Activated CD8-positive, alpha-beta T cell treated with anti-CD3 and anti-CD28 coated beads, Interleukin-2, amount 10 ng/mL, durations not matched to agents 7 days and 5 days (primary cell): Measurements from ENCODE around the gene VCP. TPM values are rescaled to one million over a fixed set of nuclear protein-coding genes. Genes with fewer than 3 reads are reported as not detected.
A peak's percentile ranks its signal among the peaks of the same experiment; 100 is the strongest.

Experiments
- ATAC-seq: fragments of 150-1000 bp; cut with Tn5 transposase; one replicate; pipeline ENCODE4 v1.10.0; 2021; ENCODE audit warnings: moderate library complexity
- CTCF ChIA-PET: fragments of 350-600 bp; sonication (Branson Sonifier 250); formaldehyde crosslinking; loops from one replicate; lab custom pipeline; 2021; ENCODE audit warnings: antibody characterized with exemption; lab: Charles Lee
- POLR2A ChIA-PET: fragments of 350-600 bp; sonication (Branson Sonifier 250); formaldehyde crosslinking; loops from one replicate; lab custom pipeline; 2021; ENCODE audit warnings: antibody characterized with exemption; lab: Charles Lee
- DNase-seq: peaks from one replicate; pipeline ENCODE4 v3.0.0-alpha.2; 2020
- H3K27ac Mint-ChIP-seq: one replicate; pipeline ENCODE4 v1.8.0; 2021; ENCODE audit warnings: mild to moderate bottlenecking, mixed read lengths
- H3K27me3 Mint-ChIP-seq: one replicate; pipeline ENCODE4 v1.8.0; 2021; ENCODE audit warnings: low read depth, mixed read lengths
- H3K36me3 Mint-ChIP-seq: one replicate; pipeline ENCODE4 v1.8.0; 2021; ENCODE audit warnings: low read depth, mixed read lengths
- H3K4me1 Mint-ChIP-seq: one replicate; pipeline ENCODE4 v1.8.0; 2021; ENCODE audit warnings: low read depth, mixed read lengths
- H3K4me3 Mint-ChIP-seq: one replicate; pipeline ENCODE4 v1.8.0; 2021; ENCODE audit warnings: mild to moderate bottlenecking, mixed read lengths
- H3K9me3 Mint-ChIP-seq: one replicate; pipeline ENCODE4 v1.8.0; 2022; ENCODE audit warnings: mixed read lengths; ENCODE audit not compliant: insufficient read depth
- total RNA-seq, 2 experiments: library from RNA; stranded (reverse); gene quantifications; one replicate each; pipeline ENCODE4 v1.2.3, GENCODE V29; 2021

The VCP gene
- total RNA-seq, 2 experiments from 2014 or later: 214 to 217 TPM

DNA sequence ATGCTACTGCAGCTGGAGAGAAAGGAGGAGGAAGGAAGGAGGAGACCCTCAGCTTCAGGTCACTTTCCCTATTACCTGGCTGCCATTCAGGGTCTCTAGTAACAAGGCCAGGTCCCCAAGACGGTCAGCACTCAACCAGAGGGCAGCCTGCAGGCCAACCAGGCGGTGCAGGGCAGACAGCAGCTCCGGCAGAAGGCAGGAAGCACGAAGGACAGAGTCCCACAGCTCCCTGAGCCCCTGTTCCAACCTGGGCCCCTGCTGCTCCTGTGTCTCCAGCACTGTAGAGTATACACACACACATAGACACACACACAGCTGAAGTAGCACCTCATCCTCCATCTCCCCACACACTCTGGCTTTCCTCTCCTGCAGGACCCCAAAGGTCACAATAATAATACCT lies 5.6 kb upstream of the VCP start:
- peaks cover 50% of the 10 kb centered on the region for H3K36me3 Mint-ChIP-seq
- H3K27ac Mint-ChIP-seq: peak overlapping the region; percentile 99
- POLR2A ChIA-PET: interaction anchor here (1.5 to 6.4 kb wide), 4 partner anchors 16 to 36 kb away, joined by 5 to 94 read pairs (median 17); partner anchors contain the start of genes PIGO and STOML2
- CTCF ChIA-PET: interaction anchor here (1.0 to 9.3 kb wide), 2 partner anchors 16 to 39 kb away, joined by 3 to 111 read pairs; partner anchors contain the start of gene PIGO
- ATAC-seq (no peak), DNase-seq (no peak)
- peaks cover 36% of the 10 kb centered on the region for H3K4me1 Mint-ChIP-seq
- H3K9me3 Mint-ChIP-seq: no peaks in the 10 kb centered on the region
- no peaks in the 10 kb centered on the region for H3K27me3 Mint-ChIP-seq
- peak overlapping the region; percentile 95 for H3K4me3 Mint-ChIP-seq

DNA sequence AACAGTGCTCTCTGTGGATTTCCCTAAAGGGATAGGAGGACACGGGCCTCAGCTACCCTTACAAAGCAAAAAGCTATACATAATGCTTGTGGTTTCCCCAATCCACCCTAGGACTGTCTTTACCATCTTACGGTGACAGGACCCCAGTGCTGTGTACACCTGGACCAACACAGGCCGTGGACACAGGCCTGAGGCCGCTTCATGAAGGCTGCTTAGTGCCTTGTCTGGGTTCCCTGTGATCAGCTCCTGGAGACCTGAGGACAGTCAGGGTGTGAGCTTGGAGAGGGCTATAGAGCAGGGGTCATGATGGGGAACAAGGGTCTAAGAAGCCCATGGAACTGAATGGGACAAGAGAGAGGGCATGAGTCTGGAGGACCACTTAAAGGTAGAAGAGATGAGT lies 4.4 kb upstream of the VCP start:
- no peaks in the 10 kb centered on the region for H3K9me3 Mint-ChIP-seq
- no peak for DNase-seq
- H3K36me3 Mint-ChIP-seq: peaks cover 58% of the 10 kb centered on the region
- H3K27me3 Mint-ChIP-seq: no peaks in the 10 kb centered on the region
- ATAC-seq: no peak
- POLR2A ChIA-PET: interaction anchor here (1.5 to 6.4 kb wide), 2 partner anchors 17 to 26 kb away, joined by 5 to 94 read pairs; partner anchors contain the start of genes PIGO and STOML2
- H3K4me3 Mint-ChIP-seq: no peak overlapping the region
- CTCF ChIA-PET: interaction anchor here (9.3 kb wide), 1 partner anchor 18 kb away, joined by 111 read pairs; the partner anchor contains the start of gene PIGO
- peaks cover 42% of the 10 kb centered on the region for H3K4me1 Mint-ChIP-seq
- no peak overlapping the region for H3K27ac Mint-ChIP-seq

DNA sequence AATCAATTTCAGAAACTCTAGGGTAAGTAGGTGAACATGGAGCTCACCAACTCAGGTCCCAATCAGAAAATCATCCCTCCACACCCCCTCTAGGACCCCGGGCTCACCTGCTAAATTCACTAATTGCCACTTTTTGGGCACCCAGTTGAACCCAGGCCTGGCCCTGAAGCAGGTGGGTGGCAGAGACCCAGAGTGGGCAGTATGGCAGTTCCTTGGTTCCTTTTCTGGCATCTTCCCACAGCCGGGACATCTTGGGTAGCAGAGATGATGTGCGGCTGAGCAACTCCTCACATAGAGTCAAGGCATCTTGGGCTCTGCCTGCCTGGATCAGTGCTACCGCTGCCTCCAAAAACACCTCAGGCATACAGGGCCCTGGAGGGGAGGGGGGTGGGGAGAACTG lies 2.9 kb upstream of the VCP start:
- CTCF ChIA-PET: interaction anchor here (9.3 kb wide), 1 partner anchor 19 kb away, joined by 111 read pairs; the partner anchor contains the start of gene PIGO
- POLR2A ChIA-PET: no interaction called here
- peaks cover 69% of the 10 kb centered on the region for H3K36me3 Mint-ChIP-seq

DNA sequence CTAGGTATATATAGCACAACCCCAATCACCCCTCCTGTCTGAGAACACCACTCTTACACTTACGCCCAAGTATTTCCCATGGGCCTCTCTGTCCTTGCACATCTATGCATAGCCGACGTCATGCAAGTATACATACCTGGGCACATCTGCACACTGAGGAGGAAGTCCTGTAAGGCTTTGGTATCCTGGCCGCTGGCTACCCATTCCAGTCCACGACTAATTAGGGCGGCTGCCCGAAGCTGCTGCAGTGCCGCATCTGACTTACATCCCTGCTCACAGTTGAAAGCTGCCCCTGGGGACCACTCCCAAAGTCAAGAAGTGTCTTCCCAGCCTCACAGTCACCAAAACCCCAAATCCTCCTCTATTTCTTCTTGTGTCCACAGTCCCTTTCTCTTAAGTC lies 2.4 kb upstream of the VCP start:
- H3K9me3 Mint-ChIP-seq: no peaks in the 10 kb centered on the region
- H3K4me1 Mint-ChIP-seq: peaks cover 52% of the 10 kb centered on the region
- ChIA-PET POLR2A (no interaction called here), CTCF (interaction anchor here (9.3 kb wide), 1 partner anchor 20 kb away, joined by 111 read pairs; the partner anchor contains the start of gene PIGO)
- no peaks in the 10 kb centered on the region for H3K27me3 Mint-ChIP-seq
- H3K27ac Mint-ChIP-seq: no peak overlapping the region
- H3K36me3 Mint-ChIP-seq: peaks cover 74% of the 10 kb centered on the region
- H3K4me3 Mint-ChIP-seq: no peak overlapping the region
- DNase-seq (no peak), ATAC-seq (no peak)

More for the DNA sequence above, 2.9 kb upstream of the VCP start:
- no peak for DNase-seq
- Mint-ChIP-seq H3K4me1 (peaks cover 51% of the 10 kb centered on the region), H3K27me3 (no peaks in the 10 kb centered on the region), H3K4me3 (no peak overlapping the region), H3K27ac (no peak overlapping the region), H3K9me3 (no peaks in the 10 kb centered on the region)
- no peak for ATAC-seq

DNA sequence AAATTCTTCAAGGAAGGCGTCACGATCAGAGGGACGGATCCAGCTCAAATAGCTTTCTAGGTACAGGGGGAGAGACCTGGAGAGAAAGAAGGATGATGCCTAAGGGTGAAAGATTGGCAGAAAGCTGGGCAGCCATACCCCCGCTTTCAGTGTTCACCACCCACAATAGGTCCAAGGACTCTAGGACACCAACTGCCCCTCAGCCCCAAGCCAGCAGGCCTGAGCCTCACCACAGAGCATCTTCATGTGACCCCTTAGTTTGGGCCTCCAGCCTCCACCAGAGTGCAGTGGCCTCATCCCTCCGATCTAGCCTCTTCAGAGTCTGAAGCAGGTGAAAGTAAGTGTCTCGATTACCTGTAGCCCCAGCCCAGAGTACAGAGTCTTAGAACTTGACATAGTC lies 1.7 kb upstream of the VCP start:
- H3K27ac Mint-ChIP-seq: no peak overlapping the region
- no peaks in the 10 kb centered on the region for H3K9me3 Mint-ChIP-seq
- no peak for DNase-seq
- ChIA-PET POLR2A (no interaction called here), CTCF (no interaction called here)
- no peak for ATAC-seq
- peaks cover 56% of the 10 kb centered on the region for H3K4me1 Mint-ChIP-seq
- H3K27me3 Mint-ChIP-seq: no peaks in the 10 kb centered on the region
- H3K36me3 Mint-ChIP-seq: peaks cover 77% of the 10 kb centered on the region
- H3K4me3 Mint-ChIP-seq: no peak overlapping the region

DNA sequence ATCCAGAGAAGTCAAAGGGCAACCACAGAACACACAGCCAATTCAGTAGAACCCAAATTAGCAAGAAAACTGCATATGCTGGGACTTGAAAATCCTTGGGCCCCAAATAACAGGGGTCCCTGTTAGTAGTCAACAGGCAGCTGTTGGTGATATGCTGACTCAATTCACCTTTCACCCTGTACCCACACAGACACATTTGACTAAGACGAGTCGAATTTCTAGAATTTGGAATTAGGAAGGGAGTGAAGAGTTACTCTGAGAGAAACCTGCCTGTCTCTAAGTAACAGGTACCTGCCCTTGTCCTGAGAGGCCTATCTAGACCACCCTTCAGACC lies 821 bp upstream of the VCP start:
- peak overlapping the region; percentile 96 for H3K27ac Mint-ChIP-seq
- ChIA-PET CTCF (no interaction called here), POLR2A (interaction anchor here (0.9 to 2.9 kb wide), 3 partner anchors 20 to 42 kb away, joined by 6 to 43 read pairs (median 10); partner anchors contain the start of gene PIGO)
- no peaks in the 10 kb centered on the region for H3K27me3 Mint-ChIP-seq
- H3K4me1 Mint-ChIP-seq: peaks cover 58% of the 10 kb centered on the region
- DNase-seq (no peak), ATAC-seq (no peak)
- H3K4me3 Mint-ChIP-seq: peak overlapping the region; percentile 92
- H3K36me3 Mint-ChIP-seq: peaks cover 79% of the 10 kb centered on the region
- no peaks in the 10 kb centered on the region for H3K9me3 Mint-ChIP-seq

DNA sequence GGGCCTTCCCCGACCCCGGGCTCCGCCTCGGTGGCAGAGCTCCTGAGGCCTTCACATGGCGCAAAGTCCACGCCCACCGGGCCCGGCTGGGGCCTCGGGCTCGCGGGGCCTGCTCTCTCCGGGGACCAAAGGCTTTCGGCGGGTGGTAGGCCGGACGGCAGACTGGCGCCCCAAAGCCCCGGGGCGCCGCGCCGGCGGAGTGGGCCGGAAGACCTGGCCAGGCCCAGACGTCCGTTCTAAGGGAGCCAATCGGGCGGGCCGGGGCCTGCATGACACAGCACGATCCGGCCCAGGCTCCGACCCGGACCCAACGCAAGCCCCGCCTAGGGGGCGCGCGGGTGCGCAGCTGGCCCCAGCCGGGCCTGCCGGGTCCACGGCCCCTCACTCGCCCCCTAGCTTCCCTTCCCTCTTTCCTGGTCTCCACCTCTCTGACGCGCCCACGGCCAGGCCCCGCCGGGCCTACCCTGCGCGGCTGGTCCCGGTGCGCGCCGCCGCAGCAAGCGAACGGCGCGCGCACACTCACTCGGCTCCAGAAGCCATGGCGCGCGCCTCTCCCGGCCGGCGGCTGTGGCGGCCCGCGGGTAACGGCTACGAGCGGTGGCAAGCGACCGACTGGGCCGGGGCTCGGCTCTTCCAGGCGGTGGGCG lies 488 bp downstream of the VCP start:
- Mint-ChIP-seq H3K36me3 (peaks cover 84% of the 10 kb centered on the region), H3K27me3 (no peaks in the 10 kb centered on the region), H3K4me1 (peaks cover 54% of the 10 kb centered on the region), H3K9me3 (no peaks in the 10 kb centered on the region), H3K4me3 (peak overlapping the region; percentile 92), H3K27ac (peak overlapping the region; percentile 96)
- ChIA-PET CTCF (interaction anchor here (0.7 to 3.2 kb wide), 11 partner anchors 9 to 481 kb away, joined by 3 to 32 read pairs (median 6); partner anchors contain the start of genes FANCG, PIGO and STOML2), POLR2A (interaction anchor here (0.5 to 3.2 kb wide), 19 partner anchors 9 to 762 kb away, joined by 3 to 43 read pairs (median 5); partner anchors contain the start of genes ATOSB, FANCG, PIGO and STOML2)
- peak; percentile 76 for DNase-seq
- peak; percentile 66 for ATAC-seq

DNA sequence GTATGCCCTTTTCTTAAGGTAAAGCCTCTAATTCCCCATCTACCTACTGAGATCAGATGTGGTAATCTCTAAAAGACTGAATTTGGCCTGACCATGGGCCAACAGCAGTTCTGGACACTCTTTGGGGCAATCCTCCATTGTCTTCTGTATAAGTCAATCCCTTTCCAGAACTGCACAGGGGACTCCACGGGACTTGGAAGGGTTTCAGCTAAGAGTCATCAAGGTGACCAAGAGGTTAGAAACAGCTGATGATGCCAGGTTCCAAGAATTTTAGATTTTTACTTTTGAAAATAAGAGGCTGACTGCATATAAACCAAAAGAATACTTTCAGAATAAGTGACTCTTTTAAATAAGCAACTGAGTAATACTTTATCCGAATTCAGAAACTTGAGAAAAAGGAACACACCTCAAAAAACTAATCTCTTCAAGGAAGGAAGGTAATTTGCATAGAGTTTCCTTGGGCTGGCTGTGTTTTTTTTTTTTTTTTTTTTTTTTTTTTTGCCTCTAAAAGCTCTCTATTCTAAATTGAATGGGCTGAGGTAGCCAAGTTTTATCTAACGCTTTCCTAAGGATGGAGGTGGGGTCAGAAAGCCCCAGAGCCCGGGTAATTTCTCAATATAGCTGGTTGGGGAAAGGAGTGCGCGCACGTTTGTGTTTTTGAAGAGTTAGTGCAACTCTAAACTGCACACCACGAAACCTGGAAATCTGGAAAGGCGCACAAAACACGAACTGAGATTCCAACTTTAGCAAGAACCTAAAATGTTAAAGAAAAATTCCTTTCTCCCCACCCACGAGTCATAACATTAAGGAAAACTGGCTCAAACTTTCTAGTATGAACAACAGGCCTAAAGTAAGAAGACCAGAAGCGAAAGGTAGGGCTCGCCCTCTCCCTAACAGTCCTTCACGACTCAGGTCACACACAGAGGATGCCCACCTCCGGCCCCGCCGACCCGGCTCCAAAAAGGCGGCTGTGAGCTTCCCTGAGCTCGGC lies 1.3 kb downstream of the VCP start:
- no peak for ATAC-seq
- ChIA-PET POLR2A (interaction anchor here (0.5 to 3.2 kb wide), 16 partner anchors 9 to 763 kb away, joined by 3 to 43 read pairs (median 6); partner anchors contain the start of genes ATOSB, FANCG, PIGO and STOML2), CTCF (interaction anchor here (0.6 to 3.2 kb wide), 9 partner anchors 9 to 312 kb away, joined by 3 to 32 read pairs (median 9); partner anchors contain the start of genes FANCG, PIGO and STOML2)
- no peak for DNase-seq
- Mint-ChIP-seq H3K9me3 (no peaks in the 10 kb centered on the region), H3K27ac (peak overlapping the region; percentile 96), H3K27me3 (no peaks in the 10 kb centered on the region), H3K4me3 (peak overlapping the region; percentile 92), H3K36me3 (peaks cover 84% of the 10 kb centered on the region), H3K4me1 (peaks cover 52% of the 10 kb centered on the region)

DNA sequence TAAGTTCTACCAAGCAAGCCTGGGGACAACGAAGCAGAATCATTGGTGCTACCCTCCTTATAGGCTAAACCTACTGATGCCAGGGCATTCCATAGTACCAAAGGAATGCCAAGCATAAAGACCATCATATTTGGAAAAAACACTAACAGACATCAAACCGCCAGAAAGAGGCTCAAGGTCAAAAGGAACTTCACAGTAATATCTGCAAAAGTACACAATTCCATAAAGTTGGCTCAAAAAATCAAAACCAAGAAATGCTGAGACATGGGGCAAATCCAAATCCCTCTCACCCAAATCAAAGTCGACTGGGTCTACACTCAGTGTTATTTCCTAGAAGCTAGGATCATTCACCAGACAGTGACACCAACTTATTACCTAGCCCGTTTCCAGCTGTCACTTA lies 3.4 kb downstream of the VCP start:
- ATAC-seq (no peak), DNase-seq (no peak)
- peak overlapping the region; percentile 20 for H3K27ac Mint-ChIP-seq
- peaks cover 51% of the 10 kb centered on the region for H3K4me1 Mint-ChIP-seq
- ChIA-PET POLR2A (interaction anchor here (0.7 to 2.7 kb wide), 3 partner anchors 11 to 92 kb away, joined by 3 to 10 read pairs (median 3); partner anchors contain the start of gene FANCG), CTCF (interaction anchor here (2.0 kb wide), 1 partner anchor 18 kb away, joined by 10 read pairs; no protein-coding TSS in a partner anchor)
- H3K4me3 Mint-ChIP-seq: no peak overlapping the region
- H3K27me3 Mint-ChIP-seq: no peaks in the 10 kb centered on the region
- no peaks in the 10 kb centered on the region for H3K9me3 Mint-ChIP-seq
- H3K36me3 Mint-ChIP-seq: peaks cover 79% of the 10 kb centered on the region

DNA sequence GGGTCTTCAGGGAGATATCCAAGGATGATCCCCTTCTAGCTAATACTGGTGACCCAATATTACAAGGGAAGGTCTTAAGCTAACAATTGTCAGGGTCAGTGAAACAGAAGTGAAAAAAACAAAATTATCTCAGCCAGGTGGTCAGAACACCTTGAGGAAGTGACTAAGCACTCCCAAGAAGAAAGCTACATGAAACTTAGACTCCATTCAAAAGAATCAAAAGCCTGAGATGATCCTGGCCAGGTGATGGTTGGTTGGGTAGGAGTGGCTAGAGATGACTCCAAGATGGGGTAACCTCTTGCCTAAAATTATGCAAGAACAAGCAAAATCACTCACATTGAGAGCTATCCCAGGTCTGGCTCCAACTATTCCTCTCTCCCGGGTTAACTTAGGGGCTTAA lies 5.4 kb downstream of the VCP start:
- CTCF ChIA-PET: interaction anchor here (1.1 to 1.2 kb wide), 3 partner anchors 15 to 168 kb away, joined by 3 to 8 read pairs (median 3); no protein-coding TSS in a partner anchor

More for the DNA sequence above, 5.4 kb downstream of the VCP start:
- H3K4me1 Mint-ChIP-seq: peaks cover 37% of the 10 kb centered on the region
- ATAC-seq (no peak), DNase-seq (no peak)
- POLR2A ChIA-PET: interaction anchor here (1.0 to 2.7 kb wide), 3 partner anchors 13 to 36 kb away, joined by 3 to 10 read pairs (median 3); partner anchors contain the start of gene FANCG
- peaks cover 82% of the 10 kb centered on the region for H3K36me3 Mint-ChIP-seq
- H3K9me3 Mint-ChIP-seq: no peaks in the 10 kb centered on the region
- H3K27ac Mint-ChIP-seq: no peak overlapping the region
- no peak overlapping the region for H3K4me3 Mint-ChIP-seq
- no peaks in the 10 kb centered on the region for H3K27me3 Mint-ChIP-seq
